Measurements from ENCODE around the gene FAHD1.

FAHD1 gene

GRCh38 chr16:1810536-1810935 is 16.5 kb upstream of the FAHD1 start:
- DNase-seq: no peak
- in situ Hi-C loops (cut with MboI; ENCODE audit: low pct_unique_long_range_greater_than_20kb, low sequenced_read_pairs): no loop called here

DNA sequence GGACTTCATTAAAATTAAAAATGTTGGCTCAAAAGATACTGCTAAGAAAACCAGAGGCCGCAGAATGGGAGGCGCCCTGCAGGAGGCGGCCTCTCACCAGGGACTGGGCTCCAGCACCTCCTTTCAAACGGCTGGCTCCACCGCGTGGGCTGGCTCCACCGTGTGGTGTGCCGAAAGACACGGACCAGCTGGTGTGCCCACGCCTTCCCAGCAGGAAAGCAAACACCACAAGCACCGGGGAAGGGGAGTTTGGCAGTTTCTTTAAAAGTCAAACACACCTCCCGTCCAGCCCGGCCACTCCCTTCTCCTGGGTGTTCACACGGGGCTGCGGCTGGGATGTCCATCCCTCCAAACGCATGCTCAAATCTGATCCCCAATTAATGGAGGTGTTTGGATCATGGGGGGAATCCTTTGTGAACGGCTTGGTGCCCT is 14.3 kb upstream of the FAHD1 start:
- in situ Hi-C loops (cut with MboI; ENCODE audit: low pct_unique_long_range_greater_than_20kb, low sequenced_read_pairs): no loop called here
- peak; percentile 72 for DNase-seq

DNA sequence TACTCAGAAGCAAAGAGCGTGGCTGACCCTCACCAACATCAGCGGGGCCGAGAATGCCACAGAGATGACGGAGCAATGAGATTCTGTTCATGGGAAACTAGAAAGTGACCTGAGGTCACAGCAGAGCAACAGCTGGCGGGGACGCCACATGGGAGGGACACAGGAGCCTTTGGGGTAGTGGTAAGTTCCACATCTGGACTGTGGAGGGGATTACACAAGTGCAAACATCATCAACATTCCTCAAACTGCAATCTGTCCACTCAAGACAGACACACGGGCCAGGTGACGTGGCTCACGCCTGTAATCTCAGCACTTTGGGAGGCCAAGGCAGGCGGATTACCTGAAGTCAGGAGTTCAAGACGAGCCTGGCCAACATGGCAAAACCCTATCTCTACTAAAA is 11.5 kb upstream of the FAHD1 start:
- DNase-seq: no peak
- in situ Hi-C loops (cut with MboI; ENCODE audit: low pct_unique_long_range_greater_than_20kb, low sequenced_read_pairs): no loop called here

DNA sequence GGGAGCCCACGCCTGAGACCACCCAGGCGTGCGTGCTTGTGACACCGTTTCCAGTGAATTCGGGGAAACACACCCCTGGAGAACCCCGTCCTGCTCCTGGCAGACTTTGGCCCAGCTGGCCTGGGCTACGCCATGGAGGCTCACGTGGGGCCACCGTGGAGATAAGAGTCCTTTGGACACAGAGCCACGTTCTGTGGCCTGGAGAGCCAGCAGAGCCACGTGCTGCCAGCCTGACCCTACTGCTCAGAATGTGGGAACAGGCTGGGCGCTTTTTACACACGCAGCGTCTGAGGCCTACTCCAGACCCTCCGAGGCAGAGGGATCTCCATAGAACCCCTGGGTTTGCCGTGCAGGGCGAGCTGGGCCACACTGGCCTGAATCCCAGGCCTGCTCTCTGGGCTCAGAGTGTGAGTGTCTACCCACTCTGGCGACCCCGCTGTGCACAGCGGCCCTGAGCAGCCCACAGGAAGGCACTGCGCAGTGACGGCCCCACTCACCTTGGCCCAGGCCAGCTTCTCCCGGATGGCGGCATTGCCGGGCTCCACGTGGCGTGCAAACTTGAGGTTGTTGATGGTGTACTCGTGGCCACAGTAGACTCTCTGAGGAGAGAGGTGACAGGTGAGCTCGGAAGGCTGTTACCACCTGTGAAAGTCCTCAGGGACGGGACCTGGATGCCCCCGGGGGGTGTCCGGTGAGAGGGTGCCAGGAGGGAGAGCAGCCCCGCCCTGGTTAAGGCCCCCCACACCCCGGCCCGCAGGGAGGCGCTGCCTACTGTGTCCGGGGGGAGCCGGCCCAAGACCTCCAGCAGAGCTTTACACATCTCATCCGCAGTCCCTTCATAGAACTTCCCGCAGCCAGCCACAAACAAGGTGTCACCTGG is 10.4 kb upstream of the FAHD1 start:
- no peak for DNase-seq
- in situ Hi-C loops (cut with MboI; ENCODE audit: low pct_unique_long_range_greater_than_20kb, low sequenced_read_pairs): no loop called here

GRCh38 chr16:1817276-1817589 is 9.8 kb upstream of the FAHD1 start:
- no peak for DNase-seq
- in situ Hi-C loops (cut with MboI; ENCODE audit: low pct_unique_long_range_greater_than_20kb, low sequenced_read_pairs): no loop called here

GRCh38 chr16:1817716-1818115 is 9.3 kb upstream of the FAHD1 start:
- in situ Hi-C loops (cut with MboI; ENCODE audit: low pct_unique_long_range_greater_than_20kb, low sequenced_read_pairs): no loop called here
- no peak for DNase-seq

DNA sequence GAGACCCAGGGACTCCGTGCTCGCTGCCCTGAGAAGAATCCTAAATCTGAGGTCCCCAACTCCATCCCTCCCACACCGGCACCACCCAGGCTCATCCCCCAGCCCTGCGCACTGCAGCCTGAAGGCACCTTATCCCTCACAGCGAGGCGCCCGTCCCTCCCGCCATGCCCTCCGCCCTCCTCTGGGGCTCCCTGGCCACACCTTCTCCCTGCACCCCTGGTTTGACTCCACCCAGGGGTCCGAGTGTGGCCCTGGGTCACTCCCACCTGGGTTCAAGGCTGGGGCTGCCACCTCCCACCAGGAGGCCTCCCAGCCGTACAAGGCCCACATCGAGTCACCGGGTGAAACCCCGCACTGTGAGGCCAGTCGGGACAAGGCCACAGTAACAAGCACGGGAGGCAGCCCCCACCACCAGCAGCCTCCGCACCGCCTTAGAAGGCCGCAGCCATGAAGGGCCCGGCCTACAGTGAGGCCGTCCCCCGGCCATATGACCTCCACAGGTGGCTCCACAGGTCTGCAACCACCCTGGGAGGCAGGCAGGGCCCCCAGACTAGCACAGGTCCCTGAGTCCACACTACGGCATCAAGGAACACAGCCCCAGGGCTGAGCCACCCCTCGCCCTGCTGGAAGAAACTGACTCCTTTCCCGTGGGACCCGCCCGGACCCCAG is 8.7 kb upstream of the FAHD1 start:
- in situ Hi-C loops (cut with MboI; ENCODE audit: low pct_unique_long_range_greater_than_20kb, low sequenced_read_pairs): no loop called here
- no peak for DNase-seq

- DNase-seq: no peak
- in situ Hi-C loops (cut with MboI; ENCODE audit: low pct_unique_long_range_greater_than_20kb, low sequenced_read_pairs): no loop called here
Observed at GRCh38 chr16:1818873-1819525, 8.0 kb upstream of the FAHD1 start.

DNA sequence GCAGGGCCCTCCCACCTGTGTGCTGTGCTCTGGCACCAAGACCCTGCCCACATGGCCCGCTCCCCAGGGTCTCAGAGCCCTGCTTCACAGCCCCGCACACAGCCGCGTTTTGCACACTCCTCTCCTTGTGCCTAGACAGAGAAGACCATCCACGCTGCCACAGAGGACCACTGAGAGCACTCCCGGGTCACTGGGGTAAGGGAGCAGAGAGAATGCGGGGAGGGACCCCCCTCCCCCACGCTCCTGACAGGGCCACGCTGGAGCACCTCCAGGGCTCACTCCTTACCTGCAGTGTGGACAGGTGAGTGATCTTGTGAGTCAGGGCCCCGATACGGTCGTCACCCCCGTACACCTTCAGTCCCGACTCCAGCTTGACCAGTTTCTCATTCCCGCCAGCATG is 7.4 kb upstream of the FAHD1 start:
- in situ Hi-C loops (cut with MboI; ENCODE audit: low pct_unique_long_range_greater_than_20kb, low sequenced_read_pairs): no loop called here

DNA sequence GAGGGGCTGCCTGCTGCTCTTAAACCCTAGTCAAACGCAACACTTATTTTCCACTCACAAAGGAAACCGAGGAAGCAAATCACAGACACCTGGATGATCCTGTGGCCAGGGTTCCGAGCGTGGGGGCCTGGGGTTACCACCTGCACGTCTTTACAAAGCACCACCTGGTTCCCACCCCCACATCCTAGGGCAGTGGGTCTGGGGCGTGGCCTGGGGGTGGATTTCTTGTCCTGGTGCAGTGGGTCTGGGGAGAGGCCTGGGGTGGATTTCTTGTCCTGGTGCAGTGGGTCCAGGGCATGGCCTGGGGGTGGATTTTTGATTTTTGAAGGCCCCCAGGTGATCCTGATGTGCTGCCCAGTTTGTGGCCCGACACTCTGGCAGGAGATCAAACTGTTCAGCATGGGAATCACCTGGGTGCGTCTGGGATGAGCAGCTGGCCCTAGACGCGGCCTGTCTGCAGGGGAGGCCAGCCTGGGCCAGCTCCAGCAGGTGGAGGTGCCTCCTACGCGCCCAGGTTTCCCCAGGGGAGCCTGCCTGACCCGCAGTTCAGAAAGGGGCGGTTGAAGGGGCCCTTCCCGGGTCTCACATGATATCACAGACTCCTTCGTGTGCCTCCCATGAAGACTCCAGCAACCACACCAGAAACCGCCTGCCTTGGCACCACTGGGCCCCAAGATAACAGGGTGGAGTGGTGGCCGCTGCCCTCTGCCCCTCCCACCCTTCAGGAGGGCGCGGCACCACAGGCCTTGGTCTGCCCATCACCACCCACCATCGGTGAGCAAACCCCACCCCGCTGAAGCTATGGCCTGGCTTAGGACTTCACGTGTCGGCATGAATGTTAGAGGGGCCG is 6.7 kb upstream of the FAHD1 start:
- in situ Hi-C loops (cut with MboI; ENCODE audit: low pct_unique_long_range_greater_than_20kb, low sequenced_read_pairs): no loop called here
- no peak for DNase-seq

More for the DNA sequence above, 7.4 kb upstream of the FAHD1 start:
- no peak for DNase-seq

DNA sequence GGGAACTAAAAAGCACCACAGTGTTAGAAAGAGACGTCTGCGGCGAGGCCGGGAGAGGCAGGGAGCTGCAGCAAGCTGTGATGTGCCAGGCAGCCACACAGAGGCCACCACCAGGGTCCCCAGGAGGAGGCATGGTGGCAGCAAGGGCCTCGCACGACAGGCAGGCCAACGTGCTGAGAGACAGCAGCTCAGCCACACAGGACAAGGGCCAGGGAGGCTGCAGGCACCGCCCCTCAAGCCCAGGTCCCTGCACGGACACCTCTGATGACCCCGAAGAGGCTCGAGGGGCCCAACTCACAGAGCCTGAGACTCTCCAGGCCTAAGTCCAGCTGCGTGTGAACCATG is 6.1 kb upstream of the FAHD1 start:
- in situ Hi-C loops (cut with MboI; ENCODE audit: low pct_unique_long_range_greater_than_20kb, low sequenced_read_pairs): no loop called here
- no peak for DNase-seq

DNA sequence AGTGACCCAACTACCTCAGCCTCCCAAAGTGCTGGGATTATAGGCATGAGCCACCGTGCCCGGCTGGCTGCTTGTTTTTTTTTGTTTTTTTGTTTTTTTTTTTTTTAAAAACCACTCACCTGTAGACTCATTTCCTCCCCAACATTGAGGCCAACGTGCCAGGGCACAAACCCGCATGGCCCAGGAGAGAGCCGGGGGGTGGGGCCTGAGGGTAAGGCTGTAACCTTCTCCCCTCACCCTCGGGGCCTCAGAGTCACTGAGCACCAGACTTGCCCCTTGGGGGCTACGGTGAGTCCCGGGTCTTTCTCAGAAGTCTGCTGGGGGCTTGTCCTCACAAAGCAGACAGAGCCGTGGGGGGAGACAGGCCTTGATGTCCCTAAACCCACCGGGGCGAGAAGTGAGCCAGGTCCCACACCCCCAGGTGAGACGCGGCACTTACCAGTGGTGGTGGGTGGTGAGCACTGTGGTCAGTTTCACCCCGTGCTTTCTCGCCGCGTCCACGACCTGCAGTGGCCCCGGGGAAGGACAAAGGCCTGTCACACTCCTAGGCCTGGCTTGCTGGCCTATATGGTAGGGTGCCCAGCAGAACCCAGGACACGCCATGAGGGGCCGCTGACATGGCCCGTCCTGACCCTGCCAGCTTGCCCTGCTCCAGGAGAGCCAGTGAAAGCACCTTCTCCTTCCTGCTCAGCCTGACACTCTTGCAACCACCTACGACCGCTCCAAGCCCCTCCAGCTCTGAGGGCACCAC is 5.0 kb upstream of the FAHD1 start:
- in situ Hi-C loops (cut with MboI; ENCODE audit: low pct_unique_long_range_greater_than_20kb, low sequenced_read_pairs): no loop called here
- DNase-seq: no peak

- in situ Hi-C loops (cut with MboI; ENCODE audit: low pct_unique_long_range_greater_than_20kb, low sequenced_read_pairs): no loop called here
- DNase-seq: no peak
Observed at GRCh38 chr16:1822801-1823200, 4.2 kb upstream of the FAHD1 start.

DNA sequence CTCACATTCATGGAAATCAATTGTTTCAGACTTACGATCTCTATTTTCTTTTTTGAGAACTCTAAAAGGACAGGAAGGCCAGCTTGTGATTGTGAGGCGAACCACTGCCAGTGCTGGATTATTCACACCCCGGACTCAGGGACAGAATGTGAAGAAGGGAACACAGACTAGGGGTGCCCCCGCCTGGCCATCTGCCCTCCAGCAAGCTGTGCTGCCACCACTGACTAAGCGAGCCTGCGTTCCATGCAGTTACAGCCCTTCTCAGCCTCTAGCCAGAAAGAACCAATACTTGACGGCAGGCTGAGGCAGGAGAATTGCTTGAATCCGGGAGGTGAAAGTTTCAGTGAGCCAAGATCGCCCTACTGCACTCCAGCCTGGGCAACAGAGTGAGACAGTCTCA is 3.2 kb upstream of the FAHD1 start:
- DNase-seq: peak; percentile 53
- in situ Hi-C loops (cut with MboI; ENCODE audit: low pct_unique_long_range_greater_than_20kb, low sequenced_read_pairs): no loop called here

GRCh38 chr16:1825381-1825863 is 1.6 kb upstream of the FAHD1 start:
- no peak for DNase-seq
- in situ Hi-C loops (cut with MboI; ENCODE audit: low pct_unique_long_range_greater_than_20kb, low sequenced_read_pairs): no loop called here

DNA sequence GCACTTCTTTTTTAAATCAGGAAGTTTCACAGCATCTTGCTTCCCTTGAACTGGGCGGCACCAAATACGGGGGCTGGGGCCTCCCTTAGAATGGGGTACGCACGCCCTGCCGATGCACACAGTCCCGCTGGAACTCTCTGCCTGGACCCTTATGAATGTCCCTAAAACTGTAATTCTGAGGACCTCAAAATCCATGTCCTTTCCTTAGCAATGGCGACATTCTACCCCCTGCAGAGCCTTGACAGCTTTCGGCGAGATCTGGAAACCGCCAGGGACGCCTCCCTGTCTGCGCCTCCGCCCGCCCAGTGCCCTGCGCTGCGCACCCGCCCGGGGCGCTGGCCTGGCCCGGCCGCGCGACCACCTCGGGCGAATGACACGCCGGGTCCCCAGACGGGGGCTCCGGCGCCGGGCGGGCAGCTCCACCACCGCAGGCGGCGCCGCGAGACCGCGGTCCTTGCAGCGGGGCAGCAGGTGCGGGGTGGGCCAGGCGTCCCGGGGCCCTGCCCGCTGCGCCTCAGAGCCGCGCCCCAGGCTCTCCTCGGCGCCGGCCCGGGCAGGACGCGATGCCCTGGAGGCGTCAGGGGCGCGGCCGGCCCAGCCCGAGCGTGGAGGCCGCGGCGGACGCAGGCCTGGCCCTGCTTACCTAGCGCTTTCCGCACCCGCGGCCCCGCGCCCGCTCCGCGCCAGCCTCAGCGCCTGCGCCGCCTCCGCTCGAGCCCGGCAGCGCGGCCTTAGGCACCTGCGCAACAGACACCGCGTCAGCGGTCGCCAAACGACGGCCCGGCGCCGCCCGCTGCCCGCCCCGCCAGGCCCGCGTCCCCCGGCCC is 929 bp upstream of the FAHD1 start:
- in situ Hi-C loops (cut with MboI; ENCODE audit: low pct_unique_long_range_greater_than_20kb, low sequenced_read_pairs): no loop called here
- peak; percentile 51 for DNase-seq

- DNase-seq: no peak
- in situ Hi-C loops (cut with MboI; ENCODE audit: low pct_unique_long_range_greater_than_20kb, low sequenced_read_pairs): no loop called here
Observed at GRCh38 chr16:1828645-1829410, 1.8 kb downstream of the FAHD1 start.
